HL-60/S4 (cell line): Measurements from ENCODE around the gene BMERB1.

Source experiments
- in situ Hi-C: fragments of 300-500 bp; cut with MboI; formaldehyde crosslinking; loops from 2 replicates; pipeline ENCODE4 v1.14.3; 2022; ENCODE audit warnings: low sequenced_read_pairs

Gene BMERB1

DNA sequence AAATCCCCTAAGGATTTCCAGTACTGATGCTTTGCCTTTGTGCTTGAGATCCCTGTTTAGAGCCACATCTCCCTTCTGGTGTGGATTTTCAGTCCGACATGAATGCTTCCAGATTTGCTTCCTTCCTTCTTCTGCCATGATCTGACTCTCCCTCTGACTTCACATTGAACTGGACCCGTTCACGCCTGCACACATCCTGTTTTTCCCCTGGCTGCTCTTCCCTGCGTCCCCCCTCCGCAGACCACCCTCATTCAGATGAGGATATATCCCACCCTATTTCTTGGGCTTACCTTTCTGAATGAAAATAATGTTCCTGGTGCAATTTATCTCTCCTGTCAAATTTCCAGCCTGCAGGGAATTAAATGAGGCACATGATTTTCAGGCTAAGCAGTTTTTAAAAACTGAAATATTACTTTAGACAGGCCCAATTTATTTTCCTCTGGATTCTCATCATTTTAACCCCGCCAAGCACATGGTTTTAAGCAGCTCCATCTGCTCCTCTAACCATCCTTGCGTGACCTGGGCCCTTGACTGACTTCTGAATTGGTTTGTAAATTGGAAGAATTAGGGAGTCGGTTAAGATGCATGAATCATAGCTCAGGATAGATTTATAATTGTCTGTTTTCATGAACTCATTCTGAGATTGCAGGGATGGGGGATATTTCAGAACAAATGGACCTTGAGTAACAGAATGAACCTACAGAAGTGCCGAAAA, 59.2 kb downstream of the BMERB1 start:
- in situ Hi-C loops: no loop called here

DNA sequence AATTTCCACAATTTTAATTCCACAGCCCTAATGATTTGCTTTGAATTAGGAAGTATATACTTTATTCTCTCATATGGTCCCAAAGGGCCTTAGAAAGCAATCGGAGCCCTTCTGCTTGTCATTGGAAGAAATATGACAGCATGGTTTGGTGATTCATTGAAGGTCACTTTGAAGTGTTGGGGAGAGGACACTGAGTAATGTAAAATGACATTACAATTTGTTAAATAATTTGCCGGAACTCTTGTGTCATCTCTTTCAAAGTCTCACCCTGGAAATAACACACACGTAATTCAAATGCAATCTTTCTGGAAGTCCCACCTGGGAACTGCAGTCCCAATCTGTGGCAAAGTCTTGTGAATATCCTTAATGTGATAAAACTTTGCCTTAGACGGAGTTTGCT, 59.8 kb downstream of the BMERB1 start:
- in situ Hi-C loops: no loop called here

DNA sequence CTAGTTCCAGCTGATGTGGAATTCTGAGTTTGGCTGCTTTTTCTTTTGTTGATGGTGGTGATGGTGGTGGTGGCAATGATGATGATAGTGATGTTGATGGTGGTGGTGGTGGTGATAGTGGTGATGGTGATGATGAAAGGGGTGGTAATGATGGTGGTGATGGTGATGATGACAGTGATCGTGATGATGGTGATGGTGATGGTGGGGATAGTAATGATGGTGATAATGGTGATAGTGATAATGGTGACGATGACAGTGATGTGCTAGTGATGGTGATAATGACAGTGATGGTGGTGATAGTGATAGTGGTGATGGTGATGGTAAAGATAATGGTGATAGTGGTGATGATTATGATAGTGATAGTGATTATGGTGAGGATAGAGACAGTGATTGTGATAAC, 61.5 kb downstream of the BMERB1 start:
- in situ Hi-C loops: no loop called here

GRCh38 chr16:15498427-15499175, 64.2 kb downstream of the BMERB1 start:
- in situ Hi-C loops: no loop called here

DNA sequence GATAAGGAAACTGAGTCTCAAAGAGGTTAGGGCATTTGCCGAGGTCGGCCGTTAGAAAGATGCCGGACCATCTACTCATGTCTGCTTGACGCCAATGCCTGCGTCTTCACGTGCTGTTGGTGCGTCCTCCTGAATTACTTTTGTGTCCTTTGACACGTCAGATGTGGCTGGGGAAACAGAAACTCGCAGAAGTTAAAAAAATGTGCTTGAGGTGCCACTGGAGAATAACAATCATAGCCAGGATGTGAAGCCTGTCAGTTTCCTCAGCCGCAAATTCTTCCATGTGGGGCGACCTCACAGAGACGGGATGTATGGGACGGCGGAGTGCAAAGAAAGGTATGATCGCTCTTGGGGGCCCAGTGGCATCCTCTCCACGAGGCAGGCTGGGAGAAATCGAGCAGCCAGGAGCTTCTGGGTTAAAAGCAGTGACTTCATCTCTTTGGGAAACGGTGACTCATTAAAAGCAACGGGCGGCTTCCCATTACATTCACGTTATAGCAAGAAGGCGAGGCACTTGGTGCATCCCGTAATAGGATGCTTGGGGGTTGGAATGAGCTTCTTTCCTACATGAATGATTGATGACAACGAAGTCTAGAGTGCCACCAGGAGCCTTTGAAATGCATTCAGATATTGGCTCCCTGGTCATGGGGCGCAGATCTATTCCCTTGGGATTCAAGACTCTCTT, 67.8 kb downstream of the BMERB1 start:
- in situ Hi-C loops: no loop called here

- in situ Hi-C loops: no loop called here
Measured at GRCh38 chr16:15506441-15506840, 72.1 kb downstream of the BMERB1 start.

DNA sequence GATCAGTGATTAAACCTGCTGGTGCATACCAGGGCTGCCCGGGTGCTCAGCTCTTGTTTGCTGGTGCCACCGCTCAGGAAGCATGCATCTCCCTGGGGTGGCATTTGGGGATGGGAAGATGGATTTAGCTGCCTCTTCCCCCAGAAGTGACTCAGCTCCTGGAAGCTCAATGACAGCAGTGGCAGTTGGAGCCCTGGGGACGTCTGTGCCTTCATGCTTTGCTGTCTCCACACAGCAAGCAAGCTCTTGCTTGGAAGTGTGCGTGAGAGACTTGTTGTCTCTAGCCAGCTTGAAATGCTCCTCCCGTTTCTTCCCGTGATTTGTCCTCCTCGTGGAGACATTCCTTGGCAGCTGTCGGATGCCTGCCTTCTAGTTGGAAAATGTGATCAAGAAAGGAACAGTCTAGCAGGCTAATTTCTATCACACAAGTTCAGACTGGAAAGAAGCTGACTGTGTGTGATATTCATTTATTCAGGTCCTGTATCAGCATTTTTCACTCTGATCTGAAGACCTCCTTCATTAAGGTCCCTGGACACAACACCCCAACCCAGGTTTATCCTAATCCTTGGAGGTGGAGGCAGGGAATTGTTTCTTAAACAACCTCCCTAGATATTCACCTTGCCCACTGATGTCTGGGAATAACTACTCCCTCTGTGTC, 73.0 kb downstream of the BMERB1 start:
- in situ Hi-C loops: no loop called here

DNA sequence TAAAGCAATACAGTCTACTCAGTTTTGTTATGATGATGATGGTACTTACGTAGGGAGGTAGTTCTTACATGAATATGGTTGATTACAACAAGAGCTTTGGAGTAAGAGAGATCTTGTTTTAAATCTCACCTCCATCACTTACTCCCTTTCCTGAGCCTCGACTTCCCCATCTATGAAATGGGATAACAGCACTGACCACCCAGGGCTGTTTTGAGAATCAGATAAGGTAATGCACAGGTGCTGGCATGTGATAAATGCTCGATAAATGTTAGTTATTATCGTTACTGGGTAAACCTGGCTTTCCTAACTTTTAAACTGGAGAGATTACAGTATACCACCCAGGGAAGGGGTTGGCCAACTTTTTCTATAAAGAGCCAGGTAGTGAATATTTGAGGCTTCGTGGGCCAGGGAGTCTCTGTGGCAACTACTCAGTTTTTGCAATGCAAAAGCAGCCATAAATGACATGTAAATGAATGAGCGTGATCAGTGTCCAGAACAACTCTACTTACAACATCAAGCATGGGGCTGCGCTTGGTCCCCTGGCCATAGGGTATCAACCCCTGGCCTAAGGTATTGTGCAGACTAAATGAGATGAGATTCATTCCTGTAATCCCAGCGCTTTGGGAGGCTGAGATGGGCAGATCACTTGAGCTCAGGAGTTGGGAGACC, 73.7 kb downstream of the BMERB1 start:
- in situ Hi-C loops: no loop called here

- in situ Hi-C loops: no loop called here
Measured at GRCh38 chr16:15509051-15509592, 74.7 kb downstream of the BMERB1 start.

GRCh38 chr16:15509593-15510535, 75.5 kb downstream of the BMERB1 start:
- in situ Hi-C loops: no loop called here

GRCh38 chr16:15510992-15511391, 76.6 kb downstream of the BMERB1 start:
- in situ Hi-C loops: no loop called here

DNA sequence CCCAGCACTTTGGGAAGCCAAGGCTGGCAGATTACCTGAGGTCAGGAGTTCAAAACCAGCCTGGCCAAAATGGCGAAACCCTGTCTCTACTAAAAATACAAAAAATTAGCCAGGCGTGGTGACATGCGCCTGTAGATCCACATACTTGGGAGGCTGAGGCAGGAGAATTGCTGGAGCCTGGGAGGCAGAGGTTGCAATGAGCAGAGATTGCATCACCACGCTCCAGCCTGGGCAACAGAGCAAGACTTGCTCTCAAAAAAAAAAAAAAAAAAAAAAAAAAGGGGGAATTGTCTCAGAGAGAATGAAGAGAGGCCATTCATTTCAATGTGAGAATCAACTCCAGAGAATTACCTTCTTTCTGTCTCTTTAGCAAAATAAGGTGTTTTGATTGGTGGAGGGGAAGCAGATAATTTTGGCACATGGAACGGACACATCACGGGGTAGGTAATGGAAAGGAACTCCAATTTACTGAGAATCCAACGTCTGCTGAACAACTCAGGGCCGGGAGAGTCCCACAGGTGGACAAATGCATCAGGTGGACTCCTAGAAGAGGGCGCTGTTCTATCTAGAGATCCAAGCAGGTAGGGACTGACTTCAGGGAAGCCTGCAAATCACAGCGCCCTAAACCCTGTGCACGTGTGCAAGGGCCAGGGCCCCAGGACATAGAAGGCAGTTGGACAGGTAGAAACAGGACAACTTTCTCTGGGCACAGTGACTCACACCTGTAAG, 77.5 kb downstream of the BMERB1 start:
- in situ Hi-C loops: no loop called here

DNA sequence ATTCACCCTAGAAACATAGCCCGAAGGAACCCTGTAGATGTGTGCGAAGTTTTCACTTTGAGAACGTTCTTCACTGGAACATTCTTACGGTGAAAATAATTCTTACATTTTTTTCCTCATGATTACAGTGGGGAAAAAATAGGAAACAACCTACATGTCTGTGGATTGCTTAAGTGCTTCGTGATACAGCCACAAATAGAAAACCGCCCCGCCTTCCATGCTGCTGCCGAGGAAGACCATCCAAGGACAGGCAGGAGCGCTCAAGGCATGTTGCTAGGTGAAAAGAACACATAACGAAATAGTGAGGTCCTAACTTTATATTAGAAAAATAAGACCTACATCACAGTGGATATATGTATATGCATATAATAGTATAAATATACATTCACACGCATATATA, 78.8 kb downstream of the BMERB1 start:
- in situ Hi-C loops: no loop called here

- in situ Hi-C loops: no loop called here
Measured at GRCh38 chr16:15515992-15516391, 81.6 kb downstream of the BMERB1 start.

- in situ Hi-C loops: no loop called here
Measured at GRCh38 chr16:15516609-15517008, 82.2 kb downstream of the BMERB1 start.

DNA sequence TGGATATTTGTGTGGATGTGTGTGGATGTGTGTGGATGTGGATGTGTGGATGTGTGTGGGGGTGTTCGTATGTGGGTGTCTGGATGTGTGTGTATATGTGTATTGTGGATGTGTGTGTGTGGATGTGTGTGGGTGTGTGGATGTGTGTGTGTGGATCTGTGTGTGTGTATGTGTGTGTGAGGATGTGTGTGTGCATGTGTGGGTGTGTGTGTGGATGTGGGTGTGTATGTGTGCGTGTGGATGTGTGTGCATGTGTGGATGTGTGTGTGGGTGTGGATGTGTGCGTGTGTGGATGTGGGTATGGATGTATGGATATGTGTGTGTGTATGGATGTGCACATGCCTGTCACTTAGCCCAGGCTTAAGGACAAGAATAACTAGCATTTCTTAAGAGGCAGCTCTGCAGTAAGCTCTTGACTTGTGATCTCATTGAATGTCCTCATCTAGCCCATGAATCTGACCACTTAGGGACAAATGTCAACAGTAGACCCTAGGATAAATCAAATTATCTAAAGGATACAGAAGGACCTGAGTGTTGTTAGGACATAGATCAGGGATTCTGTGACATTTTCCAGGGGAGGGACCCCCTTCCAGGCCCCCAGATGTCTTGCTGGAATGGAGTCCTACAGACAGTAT, 83.5 kb downstream of the BMERB1 start:
- in situ Hi-C loops: no loop called here

DNA sequence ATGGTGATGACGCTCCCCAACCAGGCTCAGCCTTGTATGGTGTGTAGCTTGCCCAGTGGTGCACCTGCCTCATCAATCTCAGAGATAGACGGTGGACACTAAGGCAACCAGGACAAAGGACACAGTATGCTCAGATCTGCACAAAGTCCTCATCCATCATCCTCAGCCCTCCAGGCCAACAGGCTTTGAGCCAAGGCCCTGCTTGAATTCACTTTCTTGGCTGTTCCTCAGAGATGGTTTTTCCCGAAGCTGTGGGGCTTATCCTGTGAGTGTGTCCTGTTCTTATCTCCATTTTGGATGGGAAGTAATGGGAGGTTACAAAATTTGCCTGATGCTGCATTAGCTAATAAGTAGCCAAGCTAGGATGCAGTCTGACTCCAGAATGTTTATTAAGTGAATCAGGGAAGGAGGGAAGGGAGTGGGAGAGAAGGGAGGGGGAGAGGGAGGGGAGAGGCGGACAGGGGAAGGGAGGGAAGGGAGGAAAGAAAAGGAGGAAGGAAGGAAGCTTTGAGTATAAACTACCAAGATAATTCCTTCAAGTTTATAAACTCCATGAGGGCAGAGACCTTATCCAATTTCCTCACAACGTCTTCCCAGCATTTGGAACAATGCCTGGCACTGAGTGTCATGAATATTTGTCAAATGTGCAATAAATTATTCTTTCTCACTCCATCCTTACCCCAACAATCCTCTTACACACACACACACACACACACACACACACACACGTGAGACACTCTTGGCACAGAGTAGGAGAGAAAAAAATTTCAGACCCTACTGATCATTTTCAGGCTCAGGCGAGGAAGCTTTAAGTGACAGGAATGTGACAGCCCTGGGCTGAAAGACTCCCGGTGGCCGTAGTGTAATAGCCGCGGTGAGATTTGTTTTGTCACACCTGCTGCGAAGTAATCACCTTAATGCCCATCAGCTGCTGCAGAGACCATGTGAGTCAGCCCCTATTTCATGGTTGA, 84.3 kb downstream of the BMERB1 start:
- in situ Hi-C loops: no loop called here
